ENCODE data around the gene OR5H14. TPM values are rescaled to one million over a fixed set of nuclear protein-coding genes. Genes with fewer than 3 reads are reported as not detected.

OR5H14 gene
- not detected in 2 replicates for total RNA-seq

GRCh38 chr3:98147179-98147578, at the start of gene OR5H14:
OR5H14 (plus strand) TSS chr3:98147479; CDS start chr3:98149386, 1,907 bp downstream.

GRCh38 chr3:98130421-98130820, 16.9 kb upstream of the OR5H14 start, which contains the start of gene OR5H1:
OR5H1 (plus strand) TSS chr3:98130721; CDS start chr3:98132698, 1,977 bp downstream.

GRCh38 chr3:98166396-98166795, 19.1 kb downstream of the OR5H14 start, which contains the start of gene OR5H15:
OR5H15 (plus strand) TSS chr3:98166696; CDS start chr3:98168700, 2,004 bp downstream.

Other genes with a start within 250 kb of the OR5H14 start
- gene RIOX2, start 175.0 kb upstream of the OR5H14 start, total RNA-seq, result 24.2 and 30.2 TPM in 2 replicates
- not detected in 2 replicates for gene GABRR3, start 112.2 kb upstream of the OR5H14 start, total RNA-seq
- not detected in 2 replicates for gene OR5AC2, start 60.3 kb upstream of the OR5H14 start, total RNA-seq
- not detected in 2 replicates for gene OR5H1, start 16.8 kb upstream of the OR5H14 start, total RNA-seq
- gene OR5H15, start 19.2 kb downstream of the OR5H14 start, total RNA-seq, result not detected in 2 replicates
- not detected in 2 replicates for gene OR5H6, start 116.8 kb downstream of the OR5H14 start, total RNA-seq
- not detected in 2 replicates for gene OR5H2, start 135.0 kb downstream of the OR5H14 start, total RNA-seq
- gene OR5K4, start 206.4 kb downstream of the OR5H14 start, total RNA-seq, result not detected in 2 replicates
- gene OR5K3, start 243.2 kb downstream of the OR5H14 start, total RNA-seq, result not detected in 2 replicates

Data from articular chondrocyte of knee joint (primary cell).